Skeletal muscle tissue (tissue), 4 donors: ENCODE data around the gene HOXD8. TPM values are rescaled to one million over a fixed set of nuclear protein-coding genes. Genes with fewer than 3 reads are reported as not detected.

Experiments used
- H3K27ac ChIP-seq: one replicate; pipeline ENCODE4 v1.7.0; 2013; ENCODE audit warnings: mild to moderate bottlenecking, low read depth, low read length, inconsistent platforms
- H3K27me3 ChIP-seq, 3 donors: one replicate each; pipeline ENCODE4 v1.7.0; 2013; ENCODE audit warnings: low read length in 3 of 3; ENCODE audit not compliant: control insufficient read depth in 3 of 3, insufficient read depth in 3 of 3
- H3K36me3 ChIP-seq, 3 donors: one replicate each; pipeline ENCODE4 v1.7.0; 2013; ENCODE audit warnings: low read length in 3 of 3; ENCODE audit not compliant: control insufficient read depth in 3 of 3, insufficient read depth in 3 of 3
- H3K4me1 ChIP-seq, 3 donors: one replicate each; pipeline ENCODE4 v1.7.0; 2013; ENCODE audit warnings: low read length in 3 of 3, mild to moderate bottlenecking in 3 of 3; ENCODE audit not compliant: control insufficient read depth in 3 of 3, insufficient read depth in 3 of 3
- H3K4me3 ChIP-seq, 3 donors: one replicate each; pipeline ENCODE4 v1.7.0; 2013; ENCODE audit warnings: low read length in 3 of 3
- H3K9ac ChIP-seq, 3 donors: one replicate each; pipeline ENCODE4 v1.7.0; 2013; ENCODE audit warnings: low read length in 3 of 3, mild to moderate bottlenecking in 3 of 3, moderate library complexity in 2 of 3, low read depth in 1 of 3
- H3K9me3 ChIP-seq, 3 donors: one replicate each; pipeline ENCODE4 v1.7.0; 2013; ENCODE audit warnings: low read length in 3 of 3; ENCODE audit not compliant: control insufficient read depth in 3 of 3
- total RNA-seq: library from RNA; depleted of rRNA; stranded (reverse); fragments of >200 nt; gene quantifications from one replicate; pipeline ENCODE4 v1.2.3, GENCODE V29; 2014
- donor health status: Osteomylitis.

HOXD8 gene
- total RNA-seq, 1 donor from 2014 or later: 18.8 TPM

GRCh38 chr2:176173567-176174381 lies 44.3 kb downstream of the HOXD8 start:
- H3K27me3 ChIP-seq: peaks cover 23 to 81% (median 45%) of the 10 kb centered on the region in 3 donors
- H3K4me1 ChIP-seq: peaks cover 3 to 6% (median 4%) of the 10 kb centered on the region in 3 donors
- no peaks in the 10 kb centered on the region for H3K9me3 ChIP-seq
- H3K4me3 ChIP-seq: no peak overlapping the region
- no peak overlapping the region for H3K9ac ChIP-seq
- no peak overlapping the region for H3K27ac ChIP-seq
- H3K36me3 ChIP-seq: no peaks in the 10 kb centered on the region

GRCh38 chr2:176174382-176174823 lies 44.9 kb downstream of the HOXD8 start:
- peaks cover 29 to 81% (median 45%) of the 10 kb centered on the region in 3 donors for H3K27me3 ChIP-seq
- H3K9ac ChIP-seq: no peak overlapping the region
- H3K9me3 ChIP-seq: no peaks in the 10 kb centered on the region
- H3K4me1 ChIP-seq: peaks cover 3 to 6% (median 4%) of the 10 kb centered on the region in 3 donors
- no peak overlapping the region for H3K4me3 ChIP-seq
- no peaks in the 10 kb centered on the region for H3K36me3 ChIP-seq
- H3K27ac ChIP-seq: no peak overlapping the region

GRCh38 chr2:176174824-176175708 lies 45.6 kb downstream of the HOXD8 start:
- Histone ChIP-seq H3K4me1 (peaks cover 3 to 6% (median 4%) of the 10 kb centered on the region in 3 donors), H3K9me3 (no peaks in the 10 kb centered on the region), H3K4me3 (peak overlapping the region in 1 of 3 donors; percentile 22), H3K9ac (no peak overlapping the region), H3K27me3 (peaks cover 36 to 82% (median 47%) of the 10 kb centered on the region in 3 donors), H3K36me3 (no peaks in the 10 kb centered on the region), H3K27ac (no peak overlapping the region)

- H3K4me1 ChIP-seq: peaks cover 3 to 6% (median 4%) of the 10 kb centered on the region in 3 donors
- H3K27me3 ChIP-seq: peaks cover 38 to 78% (median 49%) of the 10 kb centered on the region in 3 donors
- no peaks in the 10 kb centered on the region for H3K36me3 ChIP-seq
- H3K9ac ChIP-seq: no peak overlapping the region
- no peak overlapping the region for H3K27ac ChIP-seq
- no peak overlapping the region for H3K4me3 ChIP-seq
- H3K9me3 ChIP-seq: no peaks in the 10 kb centered on the region
These were observed 46.5 kb downstream of the HOXD8 start for GRCh38 chr2:176175709-176176607.

GRCh38 chr2:176177580-176178037 lies 48.1 kb downstream of the HOXD8 start:
- H3K4me3 ChIP-seq: peak overlapping the region in 2 of 3 donors; percentile 56
- H3K4me1 ChIP-seq: peaks cover 0 to 6% (median 4%) of the 10 kb centered on the region in 3 donors
- peak overlapping the region in 1 of 3 donors; percentile 8 for H3K9ac ChIP-seq
- no peaks in the 10 kb centered on the region for H3K36me3 ChIP-seq
- H3K27me3 ChIP-seq: peaks cover 33 to 62% (median 36%) of the 10 kb centered on the region in 3 donors
- H3K27ac ChIP-seq: no peak overlapping the region
- H3K9me3 ChIP-seq: no peaks in the 10 kb centered on the region

- Histone ChIP-seq H3K36me3 (no peaks in the 10 kb centered on the region), H3K4me1 (peaks cover 0 to 6% (median 4%) of the 10 kb centered on the region in 3 donors), H3K27ac (peak overlapping the region; percentile 25), H3K9me3 (no peaks in the 10 kb centered on the region), H3K27me3 (peaks cover 33 to 58% (median 35%) of the 10 kb centered on the region in 3 donors), H3K9ac (peak overlapping the region in 1 of 3 donors; percentile 8), H3K4me3 (peak overlapping the region; percentile 56 to 66 (median 65))
These were observed 48.7 kb downstream of the HOXD8 start for GRCh38 chr2:176178038-176178756.

GRCh38 chr2:176178757-176179295 lies 49.3 kb downstream of the HOXD8 start:
- peak overlapping the region; percentile 56 to 66 (median 65) for H3K4me3 ChIP-seq
- peak overlapping the region; percentile 25 for H3K27ac ChIP-seq
- peaks cover 33 to 54% (median 36%) of the 10 kb centered on the region in 3 donors for H3K27me3 ChIP-seq
- no peak overlapping the region for H3K9ac ChIP-seq
- no peaks in the 10 kb centered on the region for H3K36me3 ChIP-seq
- peaks cover 0 to 6% (median 4%) of the 10 kb centered on the region in 3 donors for H3K4me1 ChIP-seq
- no peaks in the 10 kb centered on the region for H3K9me3 ChIP-seq

GRCh38 chr2:176181551-176181950 lies 52.0 kb downstream of the HOXD8 start:
- H3K27me3 ChIP-seq: peaks cover 24 to 37% (median 31%) of the 10 kb centered on the region in 3 donors
- H3K4me3 ChIP-seq: no peak overlapping the region

More at GRCh38 chr2:176181551-176181950, 52.0 kb downstream of the HOXD8 start:
- Histone ChIP-seq H3K9me3 (no peaks in the 10 kb centered on the region), H3K36me3 (no peaks in the 10 kb centered on the region), H3K27ac (no peak overlapping the region), H3K9ac (no peak overlapping the region), H3K4me1 (peaks cover 0 to 6% (median 4%) of the 10 kb centered on the region in 3 donors)
